Prostate gland (tissue), 2 donors: Measurements from ENCODE around the gene ELMO1. TPM values are rescaled to one million over a fixed set of nuclear protein-coding genes. Genes with fewer than 3 reads are reported as not detected.
A peak's percentile ranks its signal among the peaks of the same experiment; 100 is the strongest.
"Not testable (repeated sequence)": the region's sequence is repeated elsewhere in the genome, so short reads cannot be mapped to it uniquely, and the experiment has no call there.

ENCODE experiments used
- DNase-seq: peaks from one replicate; pipeline ENCODE4 v3.0.0-alpha.2; 2019; ENCODE audit warnings: low spot score
- H3K27ac ChIP-seq, 2 donors: fragments of 200-600 bp; sonication (generic); 2 replicates each; pipeline ENCODE4 v1.5.1; 2017 to 2019
- H3K27me3 ChIP-seq: fragments of 200-600 bp; sonication (generic); replicated peaks from 2 replicates; pipeline ENCODE4 v1.5.1; 2019; ENCODE audit not compliant: insufficient read depth
- H3K36me3 ChIP-seq, 2 donors: fragments of 200-600 bp; sonication (generic); 1 replicate in 1 of 2; 2 replicates in 1 of 2; pipeline versions ENCODE4 v1.5.1 to v1.8.1; 2017 to 2019
- H3K4me1 ChIP-seq: fragments of 200-600 bp; sonication (generic); replicated peaks from 2 replicates; pipeline ENCODE4 v1.5.1; 2019
- H3K4me3 ChIP-seq, 2 donors: fragments of 200-600 bp; sonication (generic); 2 replicates each; pipeline ENCODE4 v1.5.1; 2017 to 2019
- H3K9me3 ChIP-seq: fragments of 200-600 bp; sonication (generic); 2 replicates; pipeline ENCODE4 v1.5.1; 2017
- POLR2A ChIP-seq: fragments of 450-650 bp; IDR thresholded peaks from one replicate; pipeline ENCODE4 v1.6.1; 2016; ENCODE audit warnings: antibody characterized with exemption, mild to moderate bottlenecking
- POLR2AphosphoS5 ChIP-seq: sonication (generic); formaldehyde crosslinking; IDR thresholded peaks from one replicate; pipeline ENCODE4 v1.6.1; 2017; ENCODE audit warnings: antibody characterized with exemption
- WGBS: methylation state at CpG from one replicate; pipeline ENCODE4 v1.1.5; 2018; 5-methylcytosine and 5-hydroxymethylcytosine counted together
- intact Hi-C: fragments of 100-400 bp; cut with DNase I; formaldehyde crosslinking; loops from one replicate; pipeline ENCODE4 v1.14.2; 2022
- total RNA-seq, 2 donors: library from RNA; depleted of rRNA; stranded (reverse); fragments of >200 nt; gene quantifications; one replicate each; pipeline ENCODE4 v1.1.0, GENCODE V29; 2016
- TF ChIP-seq, protein P1 (sequence below), 4 experiments: fragments of 200-600 bp in 2 of 4; fragments of 450-650 bp in 2 of 4; sonication (generic) in 2 of 4; IDR thresholded peaks; 1 replicate in 3 of 4; 2 replicates in 1 of 4; pipeline ENCODE4 v1.5.1; 2016 to 2019; ENCODE audit warnings: antibody characterized with exemption in 4 of 4, mild to moderate bottlenecking in 2 of 4, moderate library complexity in 2 of 4

Gene ELMO1
- total RNA-seq, 2 donors from 2014 or later: 6.7 to 19.3 TPM

GRCh38 chr7:37141742-37142141, 306.9 kb downstream of the ELMO1 start:
- Histone ChIP-seq H3K4me3 (no peak overlapping the region), H3K27ac (no peak overlapping the region), H3K36me3 (no peaks in the 10 kb centered on the region), H3K27me3 (no peaks in the 10 kb centered on the region), H3K4me1 (no peaks in the 10 kb centered on the region), H3K9me3 (no peaks in the 10 kb centered on the region)
- no peak for DNase-seq
- no peak for TF ChIP-seq POLR2A
- TF ChIP-seq POLR2AphosphoS5: no peak
- TF ChIP-seq, protein P1, sequence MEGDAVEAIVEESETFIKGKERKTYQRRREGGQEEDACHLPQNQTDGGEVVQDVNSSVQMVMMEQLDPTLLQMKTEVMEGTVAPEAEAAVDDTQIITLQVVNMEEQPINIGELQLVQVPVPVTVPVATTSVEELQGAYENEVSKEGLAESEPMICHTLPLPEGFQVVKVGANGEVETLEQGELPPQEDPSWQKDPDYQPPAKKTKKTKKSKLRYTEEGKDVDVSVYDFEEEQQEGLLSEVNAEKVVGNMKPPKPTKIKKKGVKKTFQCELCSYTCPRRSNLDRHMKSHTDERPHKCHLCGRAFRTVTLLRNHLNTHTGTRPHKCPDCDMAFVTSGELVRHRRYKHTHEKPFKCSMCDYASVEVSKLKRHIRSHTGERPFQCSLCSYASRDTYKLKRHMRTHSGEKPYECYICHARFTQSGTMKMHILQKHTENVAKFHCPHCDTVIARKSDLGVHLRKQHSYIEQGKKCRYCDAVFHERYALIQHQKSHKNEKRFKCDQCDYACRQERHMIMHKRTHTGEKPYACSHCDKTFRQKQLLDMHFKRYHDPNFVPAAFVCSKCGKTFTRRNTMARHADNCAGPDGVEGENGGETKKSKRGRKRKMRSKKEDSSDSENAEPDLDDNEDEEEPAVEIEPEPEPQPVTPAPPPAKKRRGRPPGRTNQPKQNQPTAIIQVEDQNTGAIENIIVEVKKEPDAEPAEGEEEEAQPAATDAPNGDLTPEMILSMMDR (IDR thresholded peaks at IDR 0.05): no peak
- WGBS: over 99% methylated on average over 2 of the region's 2 CpGs
- intact Hi-C loops: no loop called here

- DNase-seq: not testable (repeated sequence)
- WGBS: 91% methylated on average over 1 of the region's 1 CpG
Measured at GRCh38 chr7:37133902-37134301, 314.8 kb downstream of the ELMO1 start.

DNA sequence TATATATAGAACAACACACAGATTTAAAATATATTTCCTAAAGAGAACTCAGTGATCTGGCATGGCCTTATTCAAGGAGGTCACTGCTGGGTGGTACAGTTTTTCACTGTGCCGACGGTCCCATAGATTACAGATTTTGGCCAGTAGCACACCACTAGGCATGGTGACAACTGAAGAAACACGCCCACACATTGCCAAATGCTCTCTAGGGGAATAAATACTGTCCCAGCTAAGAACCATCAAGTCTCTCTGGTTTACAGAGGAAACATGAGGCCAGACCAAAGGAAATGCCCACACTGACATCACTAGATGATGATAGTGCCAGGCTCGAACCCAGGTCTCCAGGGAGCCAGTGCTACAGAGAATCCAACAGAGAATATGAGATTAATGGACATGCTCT, 316.8 kb downstream of the ELMO1 start:
- TF ChIP-seq POLR2AphosphoS5: no peak
- TF ChIP-seq POLR2A: no peak
- TF ChIP-seq, protein P1 (IDR thresholded peaks at IDR 0.05): no peak
- Histone ChIP-seq H3K27ac (no peak overlapping the region), H3K9me3 (no peaks in the 10 kb centered on the region), H3K4me3 (no peak overlapping the region), H3K4me1 (no peaks in the 10 kb centered on the region), H3K27me3 (no peaks in the 10 kb centered on the region), H3K36me3 (no peaks in the 10 kb centered on the region)
- no peak for DNase-seq
- 90% methylated on average over 4 of the region's 4 CpGs for WGBS
- intact Hi-C loops: no loop called here

More at GRCh38 chr7:37133902-37134301, 314.8 kb downstream of the ELMO1 start:
- H3K27ac ChIP-seq, H3K4me3 ChIP-seq, intact Hi-C loops, H3K9me3 ChIP-seq, H3K4me1 ChIP-seq, H3K36me3 ChIP-seq, H3K27me3 ChIP-seq: not testable (repeated sequence)

DNA sequence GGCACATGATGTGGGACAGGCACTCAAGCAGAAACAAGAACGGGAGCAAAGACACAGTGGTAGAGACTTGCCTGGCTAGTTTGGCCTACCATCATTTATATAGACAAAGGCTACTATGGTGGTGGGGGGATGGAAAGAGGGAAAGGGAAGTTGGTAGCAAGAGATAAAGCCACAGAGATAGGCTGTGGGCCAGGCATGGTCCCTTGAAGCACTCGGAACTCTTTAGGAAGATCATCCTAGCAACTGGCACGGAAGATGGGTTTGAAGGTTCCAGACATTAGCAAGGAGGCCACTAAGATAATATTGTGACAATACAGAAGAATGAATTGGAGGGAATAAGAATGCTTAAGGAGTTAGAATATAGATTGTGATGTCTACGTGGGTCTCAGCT, 319.6 kb downstream of the ELMO1 start:
- intact Hi-C loops: no loop called here

DNA sequence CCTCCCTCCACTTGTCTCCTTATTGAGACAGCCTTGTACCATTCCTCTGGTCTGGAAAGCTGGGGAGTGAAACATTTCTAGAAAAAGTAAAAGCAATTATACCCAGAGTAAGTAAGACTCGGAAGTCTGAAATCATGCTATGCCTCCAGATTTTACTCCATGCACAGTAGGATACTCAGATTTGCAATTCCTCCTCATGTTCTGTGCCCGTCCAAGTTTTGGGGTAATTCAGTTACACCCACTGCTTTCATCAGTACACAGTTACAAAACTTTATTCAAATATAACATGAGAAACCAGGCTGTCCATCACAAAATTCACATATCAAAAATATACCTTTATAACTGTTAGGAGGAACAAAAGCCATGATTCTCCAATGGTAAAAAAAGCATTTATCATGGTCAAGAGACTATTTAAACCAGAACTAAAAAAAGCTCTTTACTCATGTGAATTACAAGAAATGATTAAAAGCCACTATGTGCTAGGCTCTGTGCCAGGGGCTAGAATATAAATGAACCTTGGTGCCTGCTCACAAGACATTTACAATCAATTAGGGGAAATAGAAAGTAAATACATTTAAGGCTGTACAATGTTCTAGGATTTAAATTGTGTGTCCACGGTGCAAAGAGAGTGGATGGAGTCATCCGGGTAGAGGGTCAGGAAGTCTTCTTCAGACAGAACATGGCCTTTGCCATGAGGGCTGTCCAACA, 320.2 kb downstream of the ELMO1 start:
- intact Hi-C loops: no loop called here
- TF ChIP-seq POLR2AphosphoS5 (peak; percentile 29), POLR2A (no peak)
- TF ChIP-seq, protein P1 (IDR thresholded peaks at IDR 0.05): no peak
- DNase-seq: no peak
- no peaks in the 10 kb centered on the region for H3K4me1 ChIP-seq
- no peaks in the 10 kb centered on the region for H3K9me3 ChIP-seq
- H3K4me3 ChIP-seq: no peak overlapping the region
- no peaks in the 10 kb centered on the region for H3K27me3 ChIP-seq
- H3K27ac ChIP-seq: no peak overlapping the region
- 53% methylated on average over 4 of the region's 4 CpGs for WGBS
- H3K36me3 ChIP-seq: no peaks in the 10 kb centered on the region

More for the DNA sequence above, 319.6 kb downstream of the ELMO1 start:
- WGBS: 87% methylated on average over 4 of the region's 4 CpGs
- no peak for TF ChIP-seq POLR2A
- TF ChIP-seq POLR2AphosphoS5: no peak
- TF ChIP-seq, protein P1 (IDR thresholded peaks at IDR 0.05): no peak
- H3K4me3 ChIP-seq: no peak overlapping the region
- H3K9me3 ChIP-seq: no peaks in the 10 kb centered on the region
- no peak overlapping the region for H3K27ac ChIP-seq
- no peak for DNase-seq
- H3K4me1 ChIP-seq: no peaks in the 10 kb centered on the region
- no peaks in the 10 kb centered on the region for H3K36me3 ChIP-seq
- no peaks in the 10 kb centered on the region for H3K27me3 ChIP-seq
